Measurements from ENCODE around the gene CNR2.
A peak's percentile ranks its signal among the peaks of the same experiment; 100 is the strongest.

The CNR2 gene

DNA sequence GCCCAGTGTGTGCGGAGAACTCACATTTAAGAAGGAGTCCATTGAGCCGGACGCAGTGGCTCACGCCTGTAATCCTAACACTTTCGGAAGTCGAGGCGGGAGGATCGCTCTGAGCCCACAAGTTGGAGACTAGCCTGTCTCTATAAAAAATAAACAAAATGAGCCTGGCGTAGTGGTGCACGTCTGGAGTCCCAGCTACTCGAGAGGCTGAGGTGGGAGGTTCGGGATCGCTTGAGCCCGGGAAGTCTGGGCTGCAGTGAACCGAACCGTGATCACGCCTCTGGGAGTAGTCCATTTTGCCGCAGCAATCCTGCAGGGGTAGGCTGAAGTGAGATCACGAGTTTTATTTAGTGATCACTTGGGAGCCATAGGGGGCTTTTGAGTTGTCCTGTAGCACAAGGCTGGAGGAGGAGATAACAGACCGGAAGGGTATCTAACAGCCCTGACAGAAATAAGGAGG is 44.6 kb downstream of the CNR2 start:
- Mint-ChIP-seq H3K4me1 (peaks cover 17% of the 10 kb centered on the region), H3K4me3 (peak overlapping the region; percentile 81), H3K27ac (no peak overlapping the region), H3K36me3 (ENCODE audit: low read depth) (no peaks in the 10 kb centered on the region), H3K27me3 (ENCODE audit: low read depth, poor library complexity) (peaks cover 82% of the 10 kb centered on the region), H3K9me3 (peaks cover 9% of the 10 kb centered on the region)
- TF ChIP-seq, protein P1, sequence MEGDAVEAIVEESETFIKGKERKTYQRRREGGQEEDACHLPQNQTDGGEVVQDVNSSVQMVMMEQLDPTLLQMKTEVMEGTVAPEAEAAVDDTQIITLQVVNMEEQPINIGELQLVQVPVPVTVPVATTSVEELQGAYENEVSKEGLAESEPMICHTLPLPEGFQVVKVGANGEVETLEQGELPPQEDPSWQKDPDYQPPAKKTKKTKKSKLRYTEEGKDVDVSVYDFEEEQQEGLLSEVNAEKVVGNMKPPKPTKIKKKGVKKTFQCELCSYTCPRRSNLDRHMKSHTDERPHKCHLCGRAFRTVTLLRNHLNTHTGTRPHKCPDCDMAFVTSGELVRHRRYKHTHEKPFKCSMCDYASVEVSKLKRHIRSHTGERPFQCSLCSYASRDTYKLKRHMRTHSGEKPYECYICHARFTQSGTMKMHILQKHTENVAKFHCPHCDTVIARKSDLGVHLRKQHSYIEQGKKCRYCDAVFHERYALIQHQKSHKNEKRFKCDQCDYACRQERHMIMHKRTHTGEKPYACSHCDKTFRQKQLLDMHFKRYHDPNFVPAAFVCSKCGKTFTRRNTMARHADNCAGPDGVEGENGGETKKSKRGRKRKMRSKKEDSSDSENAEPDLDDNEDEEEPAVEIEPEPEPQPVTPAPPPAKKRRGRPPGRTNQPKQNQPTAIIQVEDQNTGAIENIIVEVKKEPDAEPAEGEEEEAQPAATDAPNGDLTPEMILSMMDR (IDR thresholded peaks at IDR 0.05) = no peak
- no peak for DNase-seq

DNA sequence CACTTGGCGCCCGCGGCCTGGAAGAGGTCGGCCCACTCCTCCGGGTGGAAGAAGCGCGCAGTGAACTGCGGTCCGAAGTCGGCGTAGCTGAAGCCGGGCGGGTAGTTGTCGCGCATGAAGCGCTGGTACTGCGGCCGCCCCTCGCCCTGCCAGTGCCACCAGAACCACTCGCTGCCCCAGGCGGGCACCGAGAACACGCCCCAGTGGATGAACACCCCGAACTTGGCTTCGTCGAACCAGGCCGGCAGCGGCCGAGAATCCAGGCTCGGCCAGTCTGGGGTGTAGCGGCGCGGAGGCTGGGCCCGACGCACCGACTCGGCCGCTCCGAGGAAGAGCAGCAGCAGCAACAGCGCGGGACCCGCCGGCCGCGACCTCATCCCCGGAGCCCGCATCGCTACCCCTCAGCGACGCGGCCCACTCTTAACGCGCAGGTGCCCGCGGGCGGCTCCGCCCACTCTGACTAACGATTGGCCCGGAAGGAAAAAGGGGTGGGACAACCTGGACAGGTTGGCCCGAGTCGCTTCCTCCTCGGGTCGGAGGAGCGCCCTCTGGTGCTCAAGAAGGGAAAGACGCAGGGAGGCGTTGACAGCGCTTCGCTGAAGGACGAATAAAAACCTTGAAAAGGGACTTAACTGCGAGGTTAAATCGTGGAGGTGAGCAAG is 45.1 kb downstream of the CNR2 start, which contains the start of gene FUCA1:
Gene FUCA1, minus strand, starts transcription at position 396 of the 662 bp plus-strand sequence. Its CDS starts 4 bp downstream, at position 392.
- Mint-ChIP-seq H3K27ac (no peak within 1 kb of the TSS), H3K4me1 (peaks cover 17% of the 10 kb centered on the region), H3K27me3 (ENCODE audit: low read depth, poor library complexity) (peaks cover 85% of the 10 kb centered on the region), H3K9me3 (peaks cover 9% of the 10 kb centered on the region), H3K4me3 (peak within 1 kb of the TSS; percentile 81), H3K36me3 (ENCODE audit: low read depth) (no peaks in the 10 kb centered on the region)
- peak; percentile 97 for DNase-seq
- TF ChIP-seq, protein P1 (IDR thresholded peaks at IDR 0.05) = peak; percentile 97

DNA sequence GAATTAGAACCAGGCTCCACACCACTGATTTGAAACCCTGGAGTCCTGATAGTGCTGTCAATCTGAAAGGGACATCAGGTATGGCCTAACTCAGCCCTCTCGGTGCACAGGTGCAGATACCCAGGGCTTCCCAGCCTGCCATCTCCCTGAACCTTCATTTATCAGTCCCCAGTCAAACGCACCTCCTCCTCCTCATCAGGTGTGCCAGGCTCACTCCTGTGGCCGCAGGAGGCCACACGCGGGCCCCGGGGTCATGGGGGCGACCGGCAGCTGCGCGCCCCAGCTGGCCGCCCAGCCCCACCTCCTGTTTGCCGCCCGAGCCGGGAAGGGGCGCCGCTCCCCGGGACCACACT is 45.6 kb downstream of the CNR2 start:
- peak overlapping the region; percentile 81 for H3K4me3 Mint-ChIP-seq
- H3K9me3 Mint-ChIP-seq = peaks cover 9% of the 10 kb centered on the region
- DNase-seq = no peak
- peaks cover 81% of the 10 kb centered on the region for H3K27me3 Mint-ChIP-seq (ENCODE audit: low read depth, poor library complexity)
- no peaks in the 10 kb centered on the region for H3K36me3 Mint-ChIP-seq (ENCODE audit: low read depth)
- no peak overlapping the region for H3K27ac Mint-ChIP-seq
- TF ChIP-seq, protein P1 (IDR thresholded peaks at IDR 0.05) = no peak
- peaks cover 17% of the 10 kb centered on the region for H3K4me1 Mint-ChIP-seq

DNA sequence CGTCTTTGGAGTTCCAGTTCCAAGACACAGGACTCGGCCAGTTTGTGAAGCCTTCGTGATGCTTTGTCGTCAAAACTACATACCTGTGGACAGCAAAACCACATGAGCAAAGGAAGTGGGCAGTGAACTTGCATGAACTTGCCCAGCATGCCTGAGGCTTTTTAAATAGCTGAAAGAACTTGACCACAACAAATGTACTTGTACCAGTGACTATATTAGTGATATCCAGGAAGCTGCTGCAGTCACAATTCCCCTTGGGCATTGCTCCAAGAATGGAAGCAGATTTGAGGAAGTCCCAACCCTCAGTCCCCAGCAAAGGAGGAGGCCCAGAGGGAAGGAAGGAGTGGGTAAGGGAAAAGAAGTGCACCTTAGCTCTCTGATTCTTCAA is 47.6 kb downstream of the CNR2 start:
- peaks cover 9% of the 10 kb centered on the region for H3K9me3 Mint-ChIP-seq
- peaks cover 72% of the 10 kb centered on the region for H3K27me3 Mint-ChIP-seq (ENCODE audit: low read depth, poor library complexity)
- no peak overlapping the region for H3K27ac Mint-ChIP-seq
- no peak for DNase-seq
- no peak overlapping the region for H3K4me3 Mint-ChIP-seq
- TF ChIP-seq, protein P1 (IDR thresholded peaks at IDR 0.05) = no peak
- peaks cover 17% of the 10 kb centered on the region for H3K4me1 Mint-ChIP-seq
- H3K36me3 Mint-ChIP-seq (ENCODE audit: low read depth) = no peaks in the 10 kb centered on the region

DNA sequence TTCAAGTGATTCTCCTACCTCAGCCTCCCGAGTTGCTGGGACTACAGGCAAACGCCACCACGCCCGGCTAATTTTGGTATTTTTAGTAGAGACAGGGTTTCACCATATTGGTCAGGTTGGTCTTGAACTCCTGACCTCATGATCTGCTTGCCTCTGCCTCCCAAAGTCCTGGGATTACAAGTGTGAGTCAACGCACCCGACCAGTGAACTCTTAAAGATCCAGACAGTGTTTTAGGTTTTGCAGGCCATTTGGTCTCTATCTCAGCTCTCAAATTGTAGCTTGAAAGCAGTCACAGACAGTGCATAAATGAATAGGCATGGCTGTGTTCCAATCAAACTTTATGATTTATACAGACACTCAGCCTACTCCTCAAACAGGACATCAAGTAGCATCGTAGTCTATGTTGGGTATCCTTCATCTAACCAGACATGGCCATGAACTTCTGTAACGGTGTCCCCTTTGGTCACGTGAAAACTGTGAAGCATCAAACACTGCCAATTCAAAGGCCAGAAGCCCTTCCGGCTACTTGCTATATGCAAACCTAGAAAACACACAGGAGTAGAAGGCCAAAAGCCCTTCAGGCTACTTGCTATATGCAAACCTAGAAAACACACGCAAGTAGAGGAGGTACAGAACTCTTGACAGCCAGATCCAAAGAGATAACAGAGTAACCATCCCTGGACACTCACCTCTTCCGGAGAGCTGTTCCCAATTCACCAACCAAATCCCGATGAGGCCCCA is 48.2 kb downstream of the CNR2 start:
- DNase-seq = no peak
- peaks cover 66% of the 10 kb centered on the region for H3K27me3 Mint-ChIP-seq (ENCODE audit: low read depth, poor library complexity)
- no peaks in the 10 kb centered on the region for H3K36me3 Mint-ChIP-seq (ENCODE audit: low read depth)
- H3K27ac Mint-ChIP-seq = no peak overlapping the region
- no peak overlapping the region for H3K4me3 Mint-ChIP-seq
- peaks cover 17% of the 10 kb centered on the region for H3K4me1 Mint-ChIP-seq
- TF ChIP-seq, protein P1 (IDR thresholded peaks at IDR 0.05) = no peak
- H3K9me3 Mint-ChIP-seq = peaks cover 9% of the 10 kb centered on the region

Data from nephron progenitor cell (in vitro differentiated cells).